ENCODE measurements around the gene NEURL1B.
A peak's percentile ranks its signal among the peaks of the same experiment; 100 is the strongest.

Gene NEURL1B

DNA sequence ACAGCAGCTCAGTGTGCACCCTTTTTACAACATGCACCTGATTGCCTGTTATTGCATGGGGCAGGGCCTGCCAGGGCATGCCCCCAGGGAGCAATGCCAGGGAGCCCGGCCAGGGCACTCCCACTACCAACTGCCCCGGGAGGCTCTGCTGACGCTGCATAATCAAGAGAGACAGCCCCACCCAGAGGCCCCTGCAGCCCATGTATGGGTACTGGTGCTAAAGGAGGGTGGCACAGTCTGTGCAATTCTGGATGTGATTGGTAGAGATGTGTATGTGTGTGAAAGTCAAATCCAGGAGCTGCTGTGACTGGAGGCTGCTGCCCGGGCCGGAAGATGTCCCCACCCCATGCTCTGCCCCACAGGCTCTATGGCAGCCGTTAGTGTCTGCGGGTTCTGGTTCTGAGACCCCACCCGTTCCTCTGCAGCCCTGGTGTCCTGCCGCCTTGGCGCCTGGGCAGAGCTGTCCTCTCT is 3.9 kb upstream of the NEURL1B start:
- peaks cover 15% of the 10 kb centered on the region for H3K4me1 ChIP-seq
- H3K9ac ChIP-seq = no peak overlapping the region
- H3K79me2 ChIP-seq = no peaks in the 10 kb centered on the region
- H3K27ac ChIP-seq = no peak overlapping the region
- no peak overlapping the region for H3K4me3 ChIP-seq (ENCODE audit: low read depth, low read length)
- no peaks in the 10 kb centered on the region for H3K9me3 ChIP-seq (ENCODE audit: control insufficient read depth, low read length)
- H2AFZ ChIP-seq = peak overlapping the region; percentile 23
- H3K36me3 ChIP-seq (ENCODE audit: control insufficient read depth, insufficient read depth, low read length) = no peaks in the 10 kb centered on the region
- no peak overlapping the region for H3K4me2 ChIP-seq (ENCODE audit: low read length)
- H3K27me3 ChIP-seq (ENCODE audit: control insufficient read depth, insufficient read depth, low read length) = no peaks in the 10 kb centered on the region
- TF ChIP-seq, protein P1, sequence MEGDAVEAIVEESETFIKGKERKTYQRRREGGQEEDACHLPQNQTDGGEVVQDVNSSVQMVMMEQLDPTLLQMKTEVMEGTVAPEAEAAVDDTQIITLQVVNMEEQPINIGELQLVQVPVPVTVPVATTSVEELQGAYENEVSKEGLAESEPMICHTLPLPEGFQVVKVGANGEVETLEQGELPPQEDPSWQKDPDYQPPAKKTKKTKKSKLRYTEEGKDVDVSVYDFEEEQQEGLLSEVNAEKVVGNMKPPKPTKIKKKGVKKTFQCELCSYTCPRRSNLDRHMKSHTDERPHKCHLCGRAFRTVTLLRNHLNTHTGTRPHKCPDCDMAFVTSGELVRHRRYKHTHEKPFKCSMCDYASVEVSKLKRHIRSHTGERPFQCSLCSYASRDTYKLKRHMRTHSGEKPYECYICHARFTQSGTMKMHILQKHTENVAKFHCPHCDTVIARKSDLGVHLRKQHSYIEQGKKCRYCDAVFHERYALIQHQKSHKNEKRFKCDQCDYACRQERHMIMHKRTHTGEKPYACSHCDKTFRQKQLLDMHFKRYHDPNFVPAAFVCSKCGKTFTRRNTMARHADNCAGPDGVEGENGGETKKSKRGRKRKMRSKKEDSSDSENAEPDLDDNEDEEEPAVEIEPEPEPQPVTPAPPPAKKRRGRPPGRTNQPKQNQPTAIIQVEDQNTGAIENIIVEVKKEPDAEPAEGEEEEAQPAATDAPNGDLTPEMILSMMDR (IDR thresholded peaks at IDR 0.05) = no peak

DNA sequence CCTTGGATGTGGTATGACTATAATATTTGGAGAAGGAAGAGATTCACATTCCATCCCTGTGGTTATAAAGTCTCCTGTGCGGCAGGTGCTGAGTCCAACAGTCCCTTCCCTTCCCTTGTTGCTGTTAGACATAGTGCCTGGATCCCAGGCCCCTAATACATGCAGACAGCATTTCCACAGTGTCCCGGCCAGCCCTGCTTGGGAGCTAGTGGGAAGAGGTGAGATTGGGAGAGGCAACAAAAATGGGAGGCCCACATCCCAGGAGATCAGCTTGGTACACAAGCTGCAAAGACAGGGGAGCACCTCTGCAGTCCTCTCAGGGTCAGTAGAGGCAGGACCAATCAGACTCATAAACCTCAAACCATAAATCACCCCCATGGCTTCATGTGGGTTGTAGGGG is 3.3 kb upstream of the NEURL1B start:
- peaks cover 15% of the 10 kb centered on the region for H3K4me1 ChIP-seq
- no peak overlapping the region for H2AFZ ChIP-seq
- no peak overlapping the region for H3K9ac ChIP-seq
- H3K79me2 ChIP-seq = no peaks in the 10 kb centered on the region
- H3K36me3 ChIP-seq (ENCODE audit: control insufficient read depth, insufficient read depth, low read length) = no peaks in the 10 kb centered on the region
- TF ChIP-seq, protein P1 (IDR thresholded peaks at IDR 0.05) = no peak
- H3K4me2 ChIP-seq (ENCODE audit: low read length) = no peak overlapping the region
- no peaks in the 10 kb centered on the region for H3K9me3 ChIP-seq (ENCODE audit: control insufficient read depth, low read length)
- H3K4me3 ChIP-seq (ENCODE audit: low read depth, low read length) = no peak overlapping the region
- no peak overlapping the region for H3K27ac ChIP-seq
- no peaks in the 10 kb centered on the region for H3K27me3 ChIP-seq (ENCODE audit: control insufficient read depth, insufficient read depth, low read length)

DNA sequence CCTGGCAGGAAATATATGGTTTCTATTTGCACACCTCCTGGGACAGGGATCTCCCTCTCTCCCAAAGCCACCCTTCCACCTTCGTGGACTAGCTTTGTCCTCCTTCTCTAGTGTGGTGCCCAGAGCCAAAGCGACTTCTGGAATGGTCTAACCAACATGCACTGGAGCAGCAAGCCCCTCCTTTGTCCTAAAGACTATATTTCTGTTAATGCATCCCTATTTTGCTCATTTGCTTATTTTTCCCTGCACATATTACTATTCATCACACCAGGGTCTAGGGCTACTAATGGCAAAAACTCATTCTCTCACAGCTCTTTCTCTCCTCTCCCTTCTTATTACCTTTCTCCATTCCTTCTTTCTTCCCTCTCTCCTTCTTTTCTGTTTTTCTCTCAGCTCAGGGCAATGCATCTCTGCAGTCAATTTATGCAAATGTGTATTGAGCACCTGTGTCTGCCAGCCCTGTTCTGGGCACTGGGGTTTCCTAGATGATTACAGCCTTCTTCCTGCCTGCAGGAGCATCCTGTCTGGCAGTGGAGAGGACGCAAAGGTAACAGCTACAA is 2.8 kb upstream of the NEURL1B start:
- Histone ChIP-seq H3K4me3 (ENCODE audit: low read depth, low read length) (no peak overlapping the region), H3K27me3 (ENCODE audit: control insufficient read depth, insufficient read depth, low read length) (no peaks in the 10 kb centered on the region), H2AFZ (no peak overlapping the region), H3K27ac (no peak overlapping the region), H3K9ac (no peak overlapping the region), H3K9me3 (ENCODE audit: control insufficient read depth, low read length) (no peaks in the 10 kb centered on the region), H3K4me2 (ENCODE audit: low read length) (no peak overlapping the region), H3K79me2 (no peaks in the 10 kb centered on the region), H3K4me1 (peaks cover 15% of the 10 kb centered on the region), H3K36me3 (ENCODE audit: control insufficient read depth, insufficient read depth, low read length) (no peaks in the 10 kb centered on the region)
- TF ChIP-seq, protein P1 (IDR thresholded peaks at IDR 0.05) = no peak

DNA sequence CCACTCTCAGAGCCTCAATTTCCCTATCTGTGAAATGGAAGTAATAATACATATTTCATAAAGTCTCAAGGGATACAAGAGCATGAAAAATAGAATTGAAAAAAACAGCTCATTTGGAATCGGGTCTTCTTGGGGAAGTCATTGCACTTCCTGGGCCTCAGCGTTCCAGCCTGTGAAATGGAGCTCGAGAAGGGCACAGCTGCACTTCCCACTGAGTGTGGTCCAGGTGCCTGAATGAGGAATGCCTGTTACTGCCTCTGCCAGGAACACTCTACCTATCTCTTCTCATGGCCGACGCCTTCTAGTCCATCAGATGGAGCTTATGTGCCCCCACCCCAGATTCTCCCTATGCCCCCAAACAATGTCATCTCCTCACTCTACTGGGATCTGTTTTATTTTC is 924 bp upstream of the NEURL1B start:
- Histone ChIP-seq H3K4me3 (ENCODE audit: low read depth, low read length) (no peak overlapping the region), H2AFZ (no peak overlapping the region), H3K9me3 (ENCODE audit: control insufficient read depth, low read length) (no peaks in the 10 kb centered on the region), H3K36me3 (ENCODE audit: control insufficient read depth, insufficient read depth, low read length) (no peaks in the 10 kb centered on the region), H3K79me2 (no peaks in the 10 kb centered on the region), H3K4me2 (ENCODE audit: low read length) (no peak overlapping the region), H3K9ac (no peak overlapping the region), H3K27ac (no peak overlapping the region), H3K4me1 (peaks cover 15% of the 10 kb centered on the region), H3K27me3 (ENCODE audit: control insufficient read depth, insufficient read depth, low read length) (no peaks in the 10 kb centered on the region)
- TF ChIP-seq, protein P1 (IDR thresholded peaks at IDR 0.05) = no peak
